GM12874 (cell line): ENCODE data around the gene MFAP5.

Experiments used
- CTCF ChIP-seq: IDR thresholded peaks from 2 replicates; pipeline ENCODE4 v1.5.1; 2011; ENCODE audit warnings: low read depth, mild to moderate bottlenecking, control low read depth, low read length, moderate library complexity; ENCODE audit not compliant: insufficient read depth

The MFAP5 gene

GRCh38 chr12:8685051-8685450 lies 22.4 kb upstream of the MFAP5 start:
- no peak for TF ChIP-seq CTCF

- no peak for TF ChIP-seq CTCF
Measured at GRCh38 chr12:8681129-8681884, 18.7 kb upstream of the MFAP5 start.

- TF ChIP-seq CTCF, result no peak
Measured at GRCh38 chr12:8680533-8680932, 17.9 kb upstream of the MFAP5 start.

- TF ChIP-seq CTCF, result no peak
Measured at GRCh38 chr12:8678661-8679111, 16.1 kb upstream of the MFAP5 start.

GRCh38 chr12:8677362-8677761 lies 14.7 kb upstream of the MFAP5 start:
- no peak for TF ChIP-seq CTCF

- no peak for TF ChIP-seq CTCF
Measured at GRCh38 chr12:8676651-8677050, 14.0 kb upstream of the MFAP5 start.

- TF ChIP-seq CTCF, result no peak
Measured at GRCh38 chr12:8675591-8676036, 13.0 kb upstream of the MFAP5 start.
